Cardiac fibroblast (primary cell): ENCODE measurements around the gene STRN.

ENCODE experiments used
- DNase-seq, 2 donors: peaks; one replicate each; pipeline versions ENCODE4 v3.0.0 to v3.0.0-alpha.2; 2010; ENCODE audit warnings: low read depth in 2 of 2
- H3K4me3 ChIP-seq, 2 donors: replicated peaks in 1 of 2; 1 replicate in 1 of 2; 2 replicates in 1 of 2; pipeline ENCODE4 v1.5.1; 2011; ENCODE audit warnings: low read depth in 2 of 2, low read length in 2 of 2, mild to moderate bottlenecking in 2 of 2, moderate library complexity in 1 of 2
- TF ChIP-seq, protein P1 (sequence below): IDR thresholded peaks from one replicate; pipeline ENCODE4 v1.5.1; 2011; ENCODE audit warnings: low read depth, mild to moderate bottlenecking, low read length, inconsistent platforms

The STRN gene

DNA sequence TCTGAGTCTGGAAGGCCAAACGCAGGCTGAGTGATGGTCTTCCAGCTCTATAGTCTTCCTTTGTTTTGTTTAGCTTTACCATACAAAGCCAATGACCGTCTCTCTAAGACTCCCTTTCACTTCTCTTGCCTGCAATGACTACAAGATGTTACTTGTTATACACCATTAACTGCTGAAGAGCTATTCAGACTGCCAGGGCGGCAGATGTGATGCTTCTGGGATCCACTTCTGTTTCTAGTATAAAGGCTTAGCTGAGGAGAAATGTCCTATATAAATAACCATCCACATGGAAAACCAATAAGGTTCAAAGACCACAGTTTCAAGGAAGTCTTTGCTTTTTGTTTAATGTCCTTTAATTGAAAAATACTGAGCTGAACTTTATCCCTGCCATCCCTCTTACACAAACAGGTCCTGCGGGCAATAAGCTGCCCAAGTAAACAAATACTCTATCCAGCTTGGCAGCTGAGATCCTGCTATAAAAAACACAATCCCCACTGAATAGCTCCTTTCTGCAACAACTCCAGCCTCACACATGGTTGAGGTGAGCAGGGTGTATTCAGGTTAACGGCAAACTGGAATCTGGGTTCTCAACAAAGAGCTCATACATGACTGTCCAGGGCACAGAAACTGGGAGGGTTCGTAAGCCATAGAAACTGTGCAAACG, 145.3 kb downstream of the STRN start:
- no peak for DNase-seq
- TF ChIP-seq, protein P1, sequence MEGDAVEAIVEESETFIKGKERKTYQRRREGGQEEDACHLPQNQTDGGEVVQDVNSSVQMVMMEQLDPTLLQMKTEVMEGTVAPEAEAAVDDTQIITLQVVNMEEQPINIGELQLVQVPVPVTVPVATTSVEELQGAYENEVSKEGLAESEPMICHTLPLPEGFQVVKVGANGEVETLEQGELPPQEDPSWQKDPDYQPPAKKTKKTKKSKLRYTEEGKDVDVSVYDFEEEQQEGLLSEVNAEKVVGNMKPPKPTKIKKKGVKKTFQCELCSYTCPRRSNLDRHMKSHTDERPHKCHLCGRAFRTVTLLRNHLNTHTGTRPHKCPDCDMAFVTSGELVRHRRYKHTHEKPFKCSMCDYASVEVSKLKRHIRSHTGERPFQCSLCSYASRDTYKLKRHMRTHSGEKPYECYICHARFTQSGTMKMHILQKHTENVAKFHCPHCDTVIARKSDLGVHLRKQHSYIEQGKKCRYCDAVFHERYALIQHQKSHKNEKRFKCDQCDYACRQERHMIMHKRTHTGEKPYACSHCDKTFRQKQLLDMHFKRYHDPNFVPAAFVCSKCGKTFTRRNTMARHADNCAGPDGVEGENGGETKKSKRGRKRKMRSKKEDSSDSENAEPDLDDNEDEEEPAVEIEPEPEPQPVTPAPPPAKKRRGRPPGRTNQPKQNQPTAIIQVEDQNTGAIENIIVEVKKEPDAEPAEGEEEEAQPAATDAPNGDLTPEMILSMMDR = no peak
- H3K4me3 ChIP-seq = no peak overlapping the region

DNA sequence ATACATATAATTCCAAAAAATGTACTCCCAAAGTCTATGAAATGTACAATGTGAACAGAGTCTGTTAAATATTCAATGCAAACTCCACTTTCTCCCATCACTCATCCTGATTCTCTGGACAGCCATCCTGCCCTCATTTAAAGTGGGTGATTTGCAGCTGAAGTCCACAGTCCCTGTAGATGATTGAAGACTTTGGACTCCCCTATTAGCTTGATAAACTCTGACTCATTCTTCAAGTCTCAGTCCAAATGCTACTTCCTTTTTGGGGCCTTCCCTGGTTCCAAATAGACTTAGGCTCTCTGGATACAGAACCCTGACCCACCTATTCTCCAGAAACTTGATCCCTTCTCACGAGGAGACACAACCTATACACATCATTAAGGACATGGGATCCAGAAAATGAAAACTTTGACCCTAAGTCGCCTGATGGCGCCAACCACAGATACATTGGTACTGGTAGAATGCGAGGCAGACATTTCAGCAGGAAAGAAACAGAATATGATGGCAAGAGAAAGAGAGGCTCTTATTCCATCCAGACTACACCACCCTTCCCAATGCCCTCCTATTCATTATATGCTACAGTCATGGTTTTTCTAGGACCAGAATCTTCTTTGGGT, 147.1 kb downstream of the STRN start:
- no peak overlapping the region for H3K4me3 ChIP-seq
- DNase-seq = no peak
- TF ChIP-seq, protein P1 = no peak

DNA sequence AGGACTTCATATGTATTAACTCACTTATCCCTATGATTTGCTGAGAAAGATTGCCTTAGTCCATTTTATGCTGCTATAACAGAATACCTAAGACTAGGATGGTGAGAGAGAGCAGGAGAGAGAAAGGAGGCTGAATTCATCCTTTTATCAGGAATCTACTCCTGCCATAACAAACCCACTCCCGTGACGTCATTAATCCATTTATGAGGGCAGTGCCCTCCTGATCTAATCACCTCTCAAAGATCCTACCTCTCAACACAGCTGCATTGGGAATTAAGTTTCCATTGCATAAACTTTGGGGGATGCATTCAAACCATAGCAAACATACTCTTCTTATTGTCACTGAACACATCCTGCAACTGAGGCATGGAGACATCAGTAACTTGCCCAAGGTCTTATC, 147.8 kb downstream of the STRN start:
- TF ChIP-seq, protein P1 = no peak
- DNase-seq = no peak
- no peak overlapping the region for H3K4me3 ChIP-seq

DNA sequence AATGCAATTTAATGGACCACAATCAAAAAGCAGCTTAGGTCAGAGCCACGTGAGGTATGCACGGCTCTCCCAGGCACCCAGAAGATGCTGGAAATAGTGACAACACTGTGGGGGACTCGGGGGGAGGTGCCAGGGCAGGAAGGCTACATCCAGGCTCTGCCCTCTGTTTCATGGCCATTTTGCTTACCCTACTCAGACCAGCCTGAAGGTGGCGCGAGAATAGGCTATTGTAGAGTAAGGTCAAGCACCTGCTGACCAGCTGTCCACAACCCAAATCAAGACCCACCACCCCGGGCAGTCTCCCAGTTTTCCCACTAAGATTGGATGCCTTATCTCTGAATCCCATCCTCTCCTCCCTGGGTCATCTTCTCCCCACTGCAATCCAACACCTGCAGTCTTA, 154.1 kb downstream of the STRN start:
- TF ChIP-seq, protein P1 = peak; percentile 40
- no peak for DNase-seq
- no peak overlapping the region for H3K4me3 ChIP-seq

DNA sequence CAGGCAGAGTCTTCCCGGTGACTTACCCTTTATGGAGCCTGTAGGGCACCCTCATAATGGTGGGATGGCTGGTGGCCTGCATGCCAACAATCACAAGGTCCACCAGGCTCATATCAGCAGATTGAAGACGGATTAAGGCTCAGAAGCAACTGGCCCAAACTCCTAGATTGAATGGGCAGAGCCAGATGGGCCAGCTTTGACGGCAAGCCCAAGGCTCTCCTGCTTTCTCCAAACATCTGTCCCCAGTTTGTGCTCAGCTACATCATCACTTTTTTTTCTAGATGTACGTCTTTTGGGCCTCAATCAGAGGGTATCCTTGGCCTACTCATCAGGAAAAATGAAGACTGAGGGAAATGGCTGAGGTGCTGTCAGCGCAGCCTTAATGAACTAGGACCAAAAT, 155.3 kb downstream of the STRN start:
- no peak for DNase-seq

DNA sequence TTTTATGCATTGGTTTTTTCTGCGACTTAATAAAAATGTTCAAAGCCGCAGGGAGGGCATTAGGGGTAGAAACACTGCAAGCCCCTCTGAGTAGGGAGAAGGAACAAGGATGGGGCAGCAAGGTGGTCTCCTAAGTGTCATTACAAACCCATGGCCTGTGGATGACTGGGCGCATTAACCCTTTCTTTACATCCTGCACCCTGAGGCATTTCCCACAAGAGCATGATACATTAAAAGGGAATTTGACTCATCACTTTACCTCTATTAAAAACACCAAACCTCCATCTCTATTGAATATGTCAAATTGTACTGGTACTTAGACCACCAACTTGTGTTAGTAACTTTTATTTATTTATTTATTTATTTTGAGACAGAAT, 157.3 kb downstream of the STRN start:
- TF ChIP-seq, protein P1 = no peak
- H3K4me3 ChIP-seq = no peak overlapping the region
- DNase-seq = no peak

More for the DNA sequence above, 155.3 kb downstream of the STRN start:
- H3K4me3 ChIP-seq = no peak overlapping the region
- TF ChIP-seq, protein P1 = no peak
